Mesendoderm (in vitro differentiated cells): ENCODE measurements around the gene ASPG.

Experiments
- DNase-seq: peaks from one replicate; pipeline ENCODE4 v3.0.0; 2013
- H2AK5ac ChIP-seq: 2 replicates; pipeline ENCODE4 v1.6.1; 2013; ENCODE audit warnings: low read length, inconsistent platforms
- H2BK120ac ChIP-seq: 2 replicates; pipeline ENCODE4 v1.6.1; 2013; ENCODE audit warnings: low read depth, mild to moderate bottlenecking, low read length, moderate library complexity, mixed read lengths
- H2BK15ac ChIP-seq: replicated peaks from 2 replicates; pipeline ENCODE4 v1.6.1; 2013; ENCODE audit warnings: low read depth, mild to moderate bottlenecking, moderate library complexity
- H2BK5ac ChIP-seq: 2 replicates; pipeline ENCODE4 v1.6.1; 2013; ENCODE audit warnings: low read length, inconsistent platforms
- H3K18ac ChIP-seq: 2 replicates; pipeline ENCODE4 v1.6.1; 2013; ENCODE audit warnings: mild to moderate bottlenecking, low read length, mixed read lengths
- H3K23ac ChIP-seq: one replicate; pipeline ENCODE4 v1.6.1; 2013; ENCODE audit warnings: low read length
- H3K27ac ChIP-seq: 2 replicates; pipeline ENCODE4 v1.5.1; 2013; ENCODE audit warnings: low read depth, mild to moderate bottlenecking, inconsistent platforms, low read length, moderate library complexity
- H3K27me3 ChIP-seq: 2 replicates; pipeline ENCODE4 v1.6.1; 2013; ENCODE audit warnings: low read length, control low read depth, mild to moderate bottlenecking, inconsistent platforms; ENCODE audit not compliant: insufficient read depth, poor library complexity
- H3K36me3 ChIP-seq: 2 replicates; pipeline ENCODE4 v1.6.1; 2013; ENCODE audit warnings: low read length, inconsistent platforms; ENCODE audit not compliant: control insufficient read depth, insufficient read depth
- H3K4ac ChIP-seq: one replicate; pipeline ENCODE4 v1.6.1; 2013; ENCODE audit warnings: low read depth, mild to moderate bottlenecking, low read length, moderate library complexity
- H3K4me1 ChIP-seq: 2 replicates; pipeline ENCODE4 v1.6.1; 2013; ENCODE audit warnings: low read depth, low read length, inconsistent platforms; ENCODE audit not compliant: control insufficient read depth
- H3K4me2 ChIP-seq: 2 replicates; pipeline ENCODE4 v1.6.1; 2013; ENCODE audit warnings: low read length
- H3K4me3 ChIP-seq: 2 replicates; pipeline ENCODE4 v1.5.1; 2013; ENCODE audit warnings: mild to moderate bottlenecking, low read length
- H3K56ac ChIP-seq: one replicate; pipeline ENCODE4 v1.6.1; 2013; ENCODE audit warnings: low read length
- H3K79me1 ChIP-seq: 2 replicates; pipeline ENCODE4 v1.6.1; 2013; ENCODE audit warnings: low read length, inconsistent platforms
- H3K79me2 ChIP-seq: 2 replicates; pipeline ENCODE4 v1.6.1; 2013; ENCODE audit warnings: mild to moderate bottlenecking, low read length; ENCODE audit not compliant: control insufficient read depth, insufficient read depth
- H3K9ac ChIP-seq: 2 replicates; pipeline ENCODE4 v1.6.1; 2013; ENCODE audit warnings: low read length, inconsistent platforms
- H4K5ac ChIP-seq: one replicate; pipeline ENCODE4 v1.6.1; 2013; ENCODE audit warnings: low read length
- H4K8ac ChIP-seq: one replicate; pipeline ENCODE4 v1.6.1; 2013; ENCODE audit warnings: low read depth, mild to moderate bottlenecking, control low read depth, low read length, moderate library complexity
- WGBS: extraction: QIAGEN DNeasy Blood & Tissue Kit; methylation state at CpG from one replicate; pipeline ENCODE4 v1.1.7; 2013; ENCODE audit warnings: low lambda C conversion rate, missing lambda C conversion rate; ENCODE audit not compliant: insufficient coverage; ENCODE audit errors: extremely low coverage; 5-methylcytosine and 5-hydroxymethylcytosine counted together

The ASPG gene

GRCh38 chr14:104049576-104050240 is 35.8 kb upstream of the ASPG start:
- H2BK5ac ChIP-seq, result no peak overlapping the region
- DNase-seq, result no peak
- H4K5ac ChIP-seq, result no peak overlapping the region
- H2AK5ac ChIP-seq, result no peak overlapping the region
- H3K4me3 ChIP-seq, result no peak overlapping the region
- H3K79me2 ChIP-seq, result no peaks in the 10 kb centered on the region
- no peak overlapping the region for H3K56ac ChIP-seq
- no peaks in the 10 kb centered on the region for H3K4me1 ChIP-seq
- no peak overlapping the region for H3K9ac ChIP-seq
- no peak overlapping the region for H2BK15ac ChIP-seq
- no peak overlapping the region for H4K8ac ChIP-seq
- no peak overlapping the region for H3K4me2 ChIP-seq
- H3K18ac ChIP-seq, result no peak overlapping the region
- no peak overlapping the region for H3K27ac ChIP-seq
- no peak overlapping the region for H2BK120ac ChIP-seq
- H3K4ac ChIP-seq, result no peak overlapping the region
- H3K79me1 ChIP-seq, result no peaks in the 10 kb centered on the region
- H3K36me3 ChIP-seq, result no peaks in the 10 kb centered on the region
- no CpG with 5 or more reads among the region's 9 CpGs for WGBS
- no peak overlapping the region for H3K23ac ChIP-seq
- no peaks in the 10 kb centered on the region for H3K27me3 ChIP-seq

- Histone ChIP-seq H3K4me2 (no peak overlapping the region), H2BK5ac (no peak overlapping the region), H3K27ac (no peak overlapping the region), H2AK5ac (no peak overlapping the region), H3K79me1 (no peaks in the 10 kb centered on the region), H3K18ac (no peak overlapping the region), H3K4ac (no peak overlapping the region), H3K79me2 (no peaks in the 10 kb centered on the region), H3K56ac (no peak overlapping the region), H3K23ac (no peak overlapping the region), H3K36me3 (no peaks in the 10 kb centered on the region), H3K9ac (no peak overlapping the region), H3K27me3 (no peaks in the 10 kb centered on the region), H2BK15ac (no peak overlapping the region), H4K8ac (no peak overlapping the region), H3K4me3 (no peak overlapping the region), H2BK120ac (no peak overlapping the region), H4K5ac (no peak overlapping the region), H3K4me1 (no peaks in the 10 kb centered on the region)
- WGBS, result no CpG with 5 or more reads among the region's 5 CpGs
- no peak for DNase-seq
Measured at GRCh38 chr14:104051092-104051813, 34.2 kb upstream of the ASPG start.

GRCh38 chr14:104054222-104054905 is 31.1 kb upstream of the ASPG start:
- no peak overlapping the region for H3K9ac ChIP-seq
- no peaks in the 10 kb centered on the region for H3K4me1 ChIP-seq
- no peak overlapping the region for H4K8ac ChIP-seq
- no CpG with 5 or more reads among the region's 16 CpGs for WGBS
- no peak overlapping the region for H2AK5ac ChIP-seq
- H4K5ac ChIP-seq, result no peak overlapping the region
- no peaks in the 10 kb centered on the region for H3K27me3 ChIP-seq
- no peak overlapping the region for H2BK5ac ChIP-seq
- no peak overlapping the region for H3K56ac ChIP-seq
- H3K36me3 ChIP-seq, result no peaks in the 10 kb centered on the region
- H2BK120ac ChIP-seq, result no peak overlapping the region
- H3K18ac ChIP-seq, result no peak overlapping the region
- H3K79me1 ChIP-seq, result no peaks in the 10 kb centered on the region
- no peak overlapping the region for H3K27ac ChIP-seq
- H3K23ac ChIP-seq, result no peak overlapping the region
- H2BK15ac ChIP-seq, result no peak overlapping the region
- H3K4me3 ChIP-seq, result no peak overlapping the region
- H3K4me2 ChIP-seq, result no peak overlapping the region
- H3K4ac ChIP-seq, result no peak overlapping the region
- DNase-seq, result no peak
- H3K79me2 ChIP-seq, result no peaks in the 10 kb centered on the region

GRCh38 chr14:104062281-104062680 is 23.2 kb upstream of the ASPG start:
- no peak for DNase-seq
- WGBS, result no CpG with 5 or more reads among the region's 1 CpG
- Histone ChIP-seq H3K36me3 (no peaks in the 10 kb centered on the region), H3K4ac (no peak overlapping the region), H3K9ac (no peak overlapping the region), H3K4me1 (no peaks in the 10 kb centered on the region), H4K8ac (no peak overlapping the region), H3K79me1 (no peaks in the 10 kb centered on the region), H2BK5ac (no peak overlapping the region), H2BK120ac (no peak overlapping the region), H3K27me3 (no peaks in the 10 kb centered on the region), H4K5ac (no peak overlapping the region), H2BK15ac (no peak overlapping the region), H3K18ac (no peak overlapping the region), H3K79me2 (no peaks in the 10 kb centered on the region), H3K4me3 (no peak overlapping the region), H3K27ac (no peak overlapping the region), H3K4me2 (no peak overlapping the region), H2AK5ac (no peak overlapping the region), H3K23ac (no peak overlapping the region), H3K56ac (no peak overlapping the region)

- H3K18ac ChIP-seq, result no peak overlapping the region
- no peaks in the 10 kb centered on the region for H3K4me1 ChIP-seq
- H3K56ac ChIP-seq, result no peak overlapping the region
- H3K4me3 ChIP-seq, result no peak overlapping the region
- DNase-seq, result no peak
- H3K27me3 ChIP-seq, result no peaks in the 10 kb centered on the region
- H3K9ac ChIP-seq, result no peak overlapping the region
- no peak overlapping the region for H4K8ac ChIP-seq
- no peak overlapping the region for H4K5ac ChIP-seq
- no peak overlapping the region for H2BK120ac ChIP-seq
- H3K23ac ChIP-seq, result no peak overlapping the region
- no peak overlapping the region for H2AK5ac ChIP-seq
- H3K36me3 ChIP-seq, result no peaks in the 10 kb centered on the region
- H3K79me2 ChIP-seq, result no peaks in the 10 kb centered on the region
- no peak overlapping the region for H2BK5ac ChIP-seq
- H2BK15ac ChIP-seq, result no peak overlapping the region
- no peak overlapping the region for H3K4ac ChIP-seq
- no CpG with 5 or more reads among the region's 10 CpGs for WGBS
- no peak overlapping the region for H3K27ac ChIP-seq
- no peaks in the 10 kb centered on the region for H3K79me1 ChIP-seq
- H3K4me2 ChIP-seq, result no peak overlapping the region
Measured at GRCh38 chr14:104064003-104064402, 21.5 kb upstream of the ASPG start.
